Stimulated activated CD8-positive, alpha-beta memory T cell treated with anti-CD3 and anti-CD28 coated beads, Interleukin-4, amount 100 ng/mL, for 1 hour (primary cell): ENCODE data around the gene C6orf89.
"Not testable (repeated sequence)": the region's sequence is repeated elsewhere in the genome, so short reads cannot be mapped to it uniquely, and the experiment has no call there.

Source experiments
- DNase-seq, 2 donors: peaks; one replicate each; pipeline ENCODE4 v3.0.0-alpha.2; 2020; ENCODE audit warnings: low read depth in 2 of 2, low spot score in 1 of 2

C6orf89 gene

GRCh38 chr6:36886950-36887618, 1.3 kb downstream of the C6orf89 start:
- DNase-seq, result no peak

- DNase-seq, result no peak
Observed at GRCh38 chr6:36888115-36888643, 2.4 kb downstream of the C6orf89 start.

GRCh38 chr6:36888654-36889481, 3.1 kb downstream of the C6orf89 start:
- no peak for DNase-seq

- DNase-seq, result no peak
Observed at GRCh38 chr6:36890112-36890663, 4.4 kb downstream of the C6orf89 start.

- not testable (repeated sequence) for DNase-seq
Observed at GRCh38 chr6:36891153-36891552, 5.4 kb downstream of the C6orf89 start.

- no peak for DNase-seq
Observed at GRCh38 chr6:36893976-36894932, 8.5 kb downstream of the C6orf89 start.

GRCh38 chr6:36897609-36898008, 11.9 kb downstream of the C6orf89 start:
- DNase-seq, result no peak

- no peak for DNase-seq
Observed at GRCh38 chr6:36904114-36904513, 18.4 kb downstream of the C6orf89 start.

- no peak for DNase-seq
Observed at GRCh38 chr6:36904851-36905393, 19.2 kb downstream of the C6orf89 start.

GRCh38 chr6:36906539-36907325, 21.0 kb downstream of the C6orf89 start:
- DNase-seq, result no peak

GRCh38 chr6:36907781-36908180, 22.0 kb downstream of the C6orf89 start:
- DNase-seq, result no peak

- DNase-seq, result no peak
Observed at GRCh38 chr6:36908747-36909146, 23.0 kb downstream of the C6orf89 start.

GRCh38 chr6:36912030-36912454, 26.3 kb downstream of the C6orf89 start:
- DNase-seq, result no peak

GRCh38 chr6:36912586-36912985, 26.8 kb downstream of the C6orf89 start:
- DNase-seq, result peak in 1 of 2 donors; percentile 21

- DNase-seq, result no peak
Observed at GRCh38 chr6:36913082-36913481, 27.3 kb downstream of the C6orf89 start.

- DNase-seq, result no peak
Observed at GRCh38 chr6:36914227-36914794, 28.6 kb downstream of the C6orf89 start.

GRCh38 chr6:36915599-36915998, 29.8 kb downstream of the C6orf89 start:
- DNase-seq, result no peak

GRCh38 chr6:36916126-36916525, 30.4 kb downstream of the C6orf89 start:
- DNase-seq, result no peak

- no peak for DNase-seq
Observed at GRCh38 chr6:36917541-36918193, 31.9 kb downstream of the C6orf89 start.
